Hepatocyte (in vitro differentiated cells): ENCODE data around the gene SART3.

ENCODE experiments used
- CTCF ChIP-seq: fragments of 200-600 bp; sonication (generic); IDR thresholded peaks from 2 replicates; pipeline ENCODE4 v1.5.1; 2016; ENCODE audit warnings: antibody characterized with exemption, mild to moderate bottlenecking; ENCODE audit not compliant: poor library complexity
- EZH2 ChIP-seq: fragments of 200-600 bp; sonication (generic); IDR thresholded peaks from 2 replicates; pipeline ENCODE4 v1.6.1; 2016; ENCODE audit warnings: antibody characterized with exemption, mild to moderate bottlenecking, borderline replicate concordance
- EZH2phosphoT487 ChIP-seq: fragments of 200-600 bp; sonication (generic); IDR thresholded peaks from one replicate; pipeline ENCODE4 v1.6.1; 2018; ENCODE audit warnings: antibody characterized with exemption, mild to moderate bottlenecking, low read depth, moderate library complexity; ENCODE audit not compliant: unreplicated experiment, severe bottlenecking

DNA sequence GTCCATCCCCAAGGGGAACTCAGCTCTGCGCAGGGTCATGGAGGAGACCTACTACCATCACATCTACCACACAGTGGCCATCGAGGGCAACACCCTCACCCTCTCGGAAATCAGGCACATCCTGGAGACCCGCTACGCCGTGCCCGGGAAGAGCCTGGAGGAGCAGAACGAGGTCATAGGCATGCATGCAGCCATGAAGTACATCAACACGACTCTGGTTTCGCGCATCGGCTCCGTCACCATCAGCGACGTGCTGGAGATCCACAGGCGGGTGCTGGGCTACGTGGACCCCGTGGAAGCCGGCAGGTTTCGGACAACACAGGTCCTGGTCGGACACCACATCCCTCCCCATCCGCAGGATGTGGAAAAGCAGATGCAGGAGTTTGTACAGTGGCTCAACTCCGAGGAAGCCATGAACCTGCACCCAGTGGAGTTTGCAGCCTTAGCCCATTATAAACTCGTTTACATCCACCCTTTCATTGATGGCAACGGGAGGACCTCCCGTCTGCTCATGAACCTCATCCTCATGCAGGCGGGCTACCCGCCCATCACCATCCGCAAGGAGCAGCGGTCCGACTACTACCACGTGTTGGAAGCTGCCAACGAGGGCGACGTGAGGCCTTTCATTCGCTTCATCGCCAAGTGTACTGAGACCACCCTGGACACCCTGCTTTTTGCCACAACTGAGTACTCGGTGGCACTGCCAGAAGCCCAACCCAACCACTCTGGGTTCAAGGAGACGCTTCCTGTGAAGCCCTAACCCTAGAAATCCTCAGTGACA is 42.1 kb downstream of the SART3 start:
- TF ChIP-seq CTCF (no peak), EZH2phosphoT487 (no peak), EZH2 (no peak)
